Measurements from ENCODE around the gene PARM1. TPM values are rescaled to one million over a fixed set of nuclear protein-coding genes. Genes with fewer than 3 reads are reported as not detected.

The PARM1 gene
- total RNA-seq, 1 donor from 2014 or later: not detected

- no peaks in the 10 kb centered on the region for H3K27me3 Mint-ChIP-seq
- H3K9me3 Mint-ChIP-seq: peaks cover 3% of the 10 kb centered on the region
- DNase-seq: no peak
- no peaks in the 10 kb centered on the region for H3K4me1 Mint-ChIP-seq
- H3K27ac Mint-ChIP-seq: no peak overlapping the region
- no peaks in the 10 kb centered on the region for H3K36me3 Mint-ChIP-seq (ENCODE audit: low read depth)
- no peak overlapping the region for H3K4me3 Mint-ChIP-seq
- intact Hi-C loops (cut with micrococcal nuclease): no loop called here
Observed at GRCh38 chr4:75038376-75038775, 105.5 kb downstream of the PARM1 start.

GRCh38 chr4:75040703-75041102 lies 107.8 kb downstream of the PARM1 start:
- Mint-ChIP-seq H3K9me3 (peaks cover 3% of the 10 kb centered on the region), H3K27me3 (no peaks in the 10 kb centered on the region), H3K4me3 (no peak overlapping the region), H3K4me1 (no peaks in the 10 kb centered on the region), H3K36me3 (ENCODE audit: low read depth) (no peaks in the 10 kb centered on the region), H3K27ac (no peak overlapping the region)
- no peak for DNase-seq
- intact Hi-C loops (cut with micrococcal nuclease): no loop called here

- no peaks in the 10 kb centered on the region for H3K27me3 Mint-ChIP-seq
- H3K9me3 Mint-ChIP-seq: peaks cover 3% of the 10 kb centered on the region
- H3K4me3 Mint-ChIP-seq: no peak overlapping the region
- H3K27ac Mint-ChIP-seq: no peak overlapping the region
- intact Hi-C loops (cut with micrococcal nuclease): no loop called here
- no peaks in the 10 kb centered on the region for H3K4me1 Mint-ChIP-seq
- H3K36me3 Mint-ChIP-seq (ENCODE audit: low read depth): no peaks in the 10 kb centered on the region
- DNase-seq: no peak
Observed at GRCh38 chr4:75042601-75043208, 109.8 kb downstream of the PARM1 start.

GRCh38 chr4:75046226-75046625 lies 113.3 kb downstream of the PARM1 start:
- Mint-ChIP-seq H3K4me3 (no peak overlapping the region), H3K36me3 (ENCODE audit: low read depth) (no peaks in the 10 kb centered on the region), H3K9me3 (peaks cover 3% of the 10 kb centered on the region), H3K27ac (no peak overlapping the region), H3K4me1 (no peaks in the 10 kb centered on the region), H3K27me3 (no peaks in the 10 kb centered on the region)
- DNase-seq: no peak
- intact Hi-C loops (cut with micrococcal nuclease): no loop called here

- DNase-seq: no peak
- H3K9me3 Mint-ChIP-seq: peaks cover 3% of the 10 kb centered on the region
- H3K27ac Mint-ChIP-seq: no peak overlapping the region
- no peaks in the 10 kb centered on the region for H3K27me3 Mint-ChIP-seq
- no peaks in the 10 kb centered on the region for H3K4me1 Mint-ChIP-seq
- intact Hi-C loops (cut with micrococcal nuclease): no loop called here
- H3K36me3 Mint-ChIP-seq (ENCODE audit: low read depth): no peaks in the 10 kb centered on the region
- no peak overlapping the region for H3K4me3 Mint-ChIP-seq
Observed at GRCh38 chr4:75046641-75047040, 113.7 kb downstream of the PARM1 start.

GRCh38 chr4:75048208-75048879 lies 115.4 kb downstream of the PARM1 start:
- Mint-ChIP-seq H3K9me3 (no peaks in the 10 kb centered on the region), H3K4me3 (no peak overlapping the region), H3K27me3 (no peaks in the 10 kb centered on the region), H3K27ac (no peak overlapping the region), H3K4me1 (no peaks in the 10 kb centered on the region), H3K36me3 (ENCODE audit: low read depth) (no peaks in the 10 kb centered on the region)
- no peak for DNase-seq
- intact Hi-C loops (cut with micrococcal nuclease): no loop called here

GRCh38 chr4:75051431-75051830 lies 118.5 kb downstream of the PARM1 start:
- DNase-seq: no peak
- Mint-ChIP-seq H3K4me1 (no peaks in the 10 kb centered on the region), H3K27me3 (no peaks in the 10 kb centered on the region), H3K36me3 (ENCODE audit: low read depth) (no peaks in the 10 kb centered on the region), H3K9me3 (no peaks in the 10 kb centered on the region), H3K4me3 (no peak overlapping the region), H3K27ac (no peak overlapping the region)
- intact Hi-C loops (cut with micrococcal nuclease): no loop called here

GRCh38 chr4:75053352-75053751 lies 120.4 kb downstream of the PARM1 start:
- H3K4me1 Mint-ChIP-seq: no peaks in the 10 kb centered on the region
- intact Hi-C loops (cut with micrococcal nuclease): no loop called here

GRCh38 chr4:75054078-75054477 lies 121.2 kb downstream of the PARM1 start:
- Mint-ChIP-seq H3K9me3 (no peaks in the 10 kb centered on the region), H3K27ac (no peak overlapping the region), H3K27me3 (no peaks in the 10 kb centered on the region), H3K4me3 (no peak overlapping the region), H3K36me3 (ENCODE audit: low read depth) (no peaks in the 10 kb centered on the region), H3K4me1 (no peaks in the 10 kb centered on the region)
- intact Hi-C loops (cut with micrococcal nuclease): no loop called here
- DNase-seq: no peak

More at GRCh38 chr4:75053352-75053751, 120.4 kb downstream of the PARM1 start:
- Mint-ChIP-seq H3K4me3 (no peak overlapping the region), H3K27ac (no peak overlapping the region), H3K9me3 (no peaks in the 10 kb centered on the region), H3K27me3 (no peaks in the 10 kb centered on the region), H3K36me3 (ENCODE audit: low read depth) (no peaks in the 10 kb centered on the region)
- no peak for DNase-seq

- no peak for DNase-seq
- H3K9me3 Mint-ChIP-seq: no peaks in the 10 kb centered on the region
- intact Hi-C loops (cut with micrococcal nuclease): no loop called here
Observed at GRCh38 chr4:75056277-75056676, 123.4 kb downstream of the PARM1 start.

GRCh38 chr4:75057369-75057768 lies 124.5 kb downstream of the PARM1 start:
- no peaks in the 10 kb centered on the region for H3K36me3 Mint-ChIP-seq (ENCODE audit: low read depth)
- H3K9me3 Mint-ChIP-seq: no peaks in the 10 kb centered on the region
- no peak overlapping the region for H3K27ac Mint-ChIP-seq
- H3K4me3 Mint-ChIP-seq: no peak overlapping the region
- no peaks in the 10 kb centered on the region for H3K4me1 Mint-ChIP-seq
- DNase-seq: no peak
- no peaks in the 10 kb centered on the region for H3K27me3 Mint-ChIP-seq
- intact Hi-C loops (cut with micrococcal nuclease): no loop called here

More at GRCh38 chr4:75056277-75056676, 123.4 kb downstream of the PARM1 start:
- no peaks in the 10 kb centered on the region for H3K27me3 Mint-ChIP-seq
- no peaks in the 10 kb centered on the region for H3K36me3 Mint-ChIP-seq (ENCODE audit: low read depth)
- no peaks in the 10 kb centered on the region for H3K4me1 Mint-ChIP-seq
- H3K4me3 Mint-ChIP-seq: no peak overlapping the region
- H3K27ac Mint-ChIP-seq: no peak overlapping the region

GRCh38 chr4:75058486-75058885 lies 125.6 kb downstream of the PARM1 start:
- Mint-ChIP-seq H3K36me3 (ENCODE audit: low read depth) (no peaks in the 10 kb centered on the region), H3K4me1 (no peaks in the 10 kb centered on the region), H3K4me3 (no peak overlapping the region), H3K9me3 (no peaks in the 10 kb centered on the region), H3K27me3 (no peaks in the 10 kb centered on the region), H3K27ac (no peak overlapping the region)
- intact Hi-C loops (cut with micrococcal nuclease): no loop called here
- DNase-seq: no peak

GRCh38 chr4:75063433-75063832 lies 130.5 kb downstream of the PARM1 start:
- DNase-seq: no peak
- intact Hi-C loops (cut with micrococcal nuclease): no loop called here
- no peak overlapping the region for H3K27ac Mint-ChIP-seq
- H3K36me3 Mint-ChIP-seq (ENCODE audit: low read depth): no peaks in the 10 kb centered on the region
- no peaks in the 10 kb centered on the region for H3K4me1 Mint-ChIP-seq
- H3K4me3 Mint-ChIP-seq: no peak overlapping the region
- H3K27me3 Mint-ChIP-seq: no peaks in the 10 kb centered on the region
- no peaks in the 10 kb centered on the region for H3K9me3 Mint-ChIP-seq

- Mint-ChIP-seq H3K4me1 (no peaks in the 10 kb centered on the region), H3K27ac (no peak overlapping the region), H3K9me3 (no peaks in the 10 kb centered on the region), H3K4me3 (no peak overlapping the region), H3K27me3 (no peaks in the 10 kb centered on the region), H3K36me3 (ENCODE audit: low read depth) (no peaks in the 10 kb centered on the region)
- DNase-seq: no peak
- intact Hi-C loops (cut with micrococcal nuclease): no loop called here
Observed at GRCh38 chr4:75065909-75066308, 133.0 kb downstream of the PARM1 start.
